ENCODE data around the gene NFATC2IP. TPM values are rescaled to one million over a fixed set of nuclear protein-coding genes. Genes with fewer than 3 reads are reported as not detected.

NFATC2IP gene
- total and polyA plus RNA-seq, 2 of the 13 experiments (the other 11 are each of a cell fraction or from before 2014, with no cell fraction given), result 32.1 to 48.5 TPM

DNA sequence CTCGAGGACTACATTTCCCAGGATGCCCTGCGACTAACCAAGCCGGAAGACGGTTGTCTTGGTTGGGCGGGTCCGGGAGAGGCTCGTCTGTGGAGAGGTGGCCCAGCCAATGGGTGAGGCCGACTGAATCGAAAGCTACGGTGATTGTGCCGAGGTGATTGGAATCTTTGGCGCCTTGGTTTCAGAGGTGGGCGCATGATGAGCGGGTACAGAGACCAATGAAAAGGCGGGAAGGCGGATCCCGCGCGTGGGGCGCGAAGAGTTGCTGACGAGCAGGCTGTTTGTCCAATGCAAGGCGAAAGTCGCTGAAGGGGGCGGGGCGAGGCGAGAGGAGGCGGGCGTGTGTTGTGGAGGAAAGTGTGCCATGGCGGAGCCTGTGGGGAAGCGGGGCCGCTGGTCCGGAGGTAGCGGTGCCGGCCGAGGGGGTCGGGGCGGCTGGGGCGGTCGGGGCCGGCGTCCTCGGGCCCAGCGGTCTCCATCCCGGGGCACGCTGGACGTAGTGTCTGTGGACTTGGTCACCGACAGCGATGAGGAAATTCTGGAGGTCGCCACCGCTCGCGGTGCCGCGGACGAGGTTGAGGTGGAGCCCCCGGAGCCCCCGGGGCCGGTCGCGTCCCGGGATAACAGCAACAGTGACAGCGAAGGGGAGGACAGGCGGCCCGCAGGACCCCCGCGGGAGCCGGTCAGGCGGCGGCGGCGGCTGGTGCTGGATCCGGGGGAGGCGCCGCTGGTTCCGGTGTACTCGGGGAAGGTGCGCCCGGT lies at the start of gene NFATC2IP (continued):
- TF ChIP-seq ETV5 (CRISPR knock-in tag; IDR thresholded peaks at IDR 0.05; ENCODE audit: borderline replicate concordance) (peak; percentile 71; the same call in 1 of the 2 replicates), RORA (CRISPR knock-in tag; IDR thresholded peaks at IDR 0.05) (no peak), ZNF276 (CRISPR knock-in tag; IDR thresholded peaks at IDR 0.05; ENCODE audit: low read depth) (0 out of 2 replicates have a peak, but pooled peaks have one; percentile 56), TCF7 (IDR thresholded peaks at IDR 0.05; ENCODE audit: low read depth) (no peak), HDAC6 (IDR thresholded peaks at IDR 0.05; ENCODE audit: low read depth, low read length) (no peak), DNMT3B (CRISPR knock-in tag; conservative IDR thresholded peaks at IDR 0.05) (0 out of 2 replicates have a peak, but pooled peaks have one; percentile 80), PRDM15 (CRISPR knock-in tag; IDR thresholded peaks at IDR 0.05) (no peak), FOXC1 (CRISPR knock-in tag; IDR thresholded peaks at IDR 0.05; ENCODE audit: borderline replicate concordance) (peak; percentile 83; the same call in 1 of the 2 replicates), ZNF615 (CRISPR knock-in tag; IDR thresholded peaks at IDR 0.05; ENCODE audit: borderline replicate concordance) (no peak), HCFC1 (IDR thresholded peaks at IDR 0.05; ENCODE audit: low read depth, low read length) (peak; percentile 95), ZNF790 (CRISPR knock-in tag; IDR thresholded peaks at IDR 0.05; ENCODE audit: borderline replicate concordance) (peak; percentile 90; the same call in 1 of the 2 replicates), ZFP37 (CRISPR knock-in tag; IDR thresholded peaks at IDR 0.05; ENCODE audit: borderline replicate concordance) (no peak), MEIS1 (CRISPR knock-in tag; IDR thresholded peaks at IDR 0.05; ENCODE audit: borderline replicate concordance) (peak; percentile 92; the same call in 1 of the 2 replicates), AHR (CRISPR knock-in tag; IDR thresholded peaks at IDR 0.05) (no peak), SP4 (CRISPR knock-in tag; IDR thresholded peaks at IDR 0.05) (peak; percentile 100), CREM (IDR thresholded peaks at IDR 0.05) (peak; percentile 96), CREM (CRISPR knock-in tag; IDR thresholded peaks at IDR 0.05) (no peak; the same call in 1 of the 2 replicates), MED1 (CRISPR knock-in tag; IDR thresholded peaks at IDR 0.05) (peak; percentile 10)
- TF ChIP-seq, protein P1, sequence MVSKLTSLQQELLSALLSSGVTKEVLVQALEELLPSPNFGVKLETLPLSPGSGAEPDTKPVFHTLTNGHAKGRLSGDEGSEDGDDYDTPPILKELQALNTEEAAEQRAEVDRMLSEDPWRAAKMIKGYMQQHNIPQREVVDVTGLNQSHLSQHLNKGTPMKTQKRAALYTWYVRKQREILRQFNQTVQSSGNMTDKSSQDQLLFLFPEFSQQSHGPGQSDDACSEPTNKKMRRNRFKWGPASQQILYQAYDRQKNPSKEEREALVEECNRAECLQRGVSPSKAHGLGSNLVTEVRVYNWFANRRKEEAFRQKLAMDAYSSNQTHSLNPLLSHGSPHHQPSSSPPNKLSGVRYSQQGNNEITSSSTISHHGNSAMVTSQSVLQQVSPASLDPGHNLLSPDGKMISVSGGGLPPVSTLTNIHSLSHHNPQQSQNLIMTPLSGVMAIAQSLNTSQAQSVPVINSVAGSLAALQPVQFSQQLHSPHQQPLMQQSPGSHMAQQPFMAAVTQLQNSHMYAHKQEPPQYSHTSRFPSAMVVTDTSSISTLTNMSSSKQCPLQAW (CRISPR knock-in tag; IDR thresholded peaks at IDR 0.05), result peak; percentile 96
- TF ChIP-seq, protein P2, sequence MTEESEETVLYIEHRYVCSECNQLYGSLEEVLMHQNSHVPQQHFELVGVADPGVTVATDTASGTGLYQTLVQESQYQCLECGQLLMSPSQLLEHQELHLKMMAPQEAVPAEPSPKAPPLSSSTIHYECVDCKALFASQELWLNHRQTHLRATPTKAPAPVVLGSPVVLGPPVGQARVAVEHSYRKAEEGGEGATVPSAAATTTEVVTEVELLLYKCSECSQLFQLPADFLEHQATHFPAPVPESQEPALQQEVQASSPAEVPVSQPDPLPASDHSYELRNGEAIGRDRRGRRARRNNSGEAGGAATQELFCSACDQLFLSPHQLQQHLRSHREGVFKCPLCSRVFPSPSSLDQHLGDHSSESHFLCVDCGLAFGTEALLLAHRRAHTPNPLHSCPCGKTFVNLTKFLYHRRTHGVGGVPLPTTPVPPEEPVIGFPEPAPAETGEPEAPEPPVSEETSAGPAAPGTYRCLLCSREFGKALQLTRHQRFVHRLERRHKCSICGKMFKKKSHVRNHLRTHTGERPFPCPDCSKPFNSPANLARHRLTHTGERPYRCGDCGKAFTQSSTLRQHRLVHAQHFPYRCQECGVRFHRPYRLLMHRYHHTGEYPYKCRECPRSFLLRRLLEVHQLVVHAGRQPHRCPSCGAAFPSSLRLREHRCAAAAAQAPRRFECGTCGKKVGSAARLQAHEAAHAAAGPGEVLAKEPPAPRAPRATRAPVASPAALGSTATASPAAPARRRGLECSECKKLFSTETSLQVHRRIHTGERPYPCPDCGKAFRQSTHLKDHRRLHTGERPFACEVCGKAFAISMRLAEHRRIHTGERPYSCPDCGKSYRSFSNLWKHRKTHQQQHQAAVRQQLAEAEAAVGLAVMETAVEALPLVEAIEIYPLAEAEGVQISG (CRISPR knock-in tag; IDR thresholded peaks at IDR 0.05), result peak; percentile 97

All from HepG2 (cell line).